ENCODE measurements around the gene TPX2.

- TF ChIP-seq CTCF (IDR thresholded peaks at IDR 0.05) (no peak), POLR2A (IDR thresholded peaks at IDR 0.05) (no peak)
Measured at GRCh38 chr20:31839782-31840487, 100.8 kb downstream of the TPX2 start.
